Right hindlimb (tissue), 1 donor: ENCODE data around the gene SLC39A11.
A peak's percentile ranks its signal among the peaks of the same experiment; 100 is the strongest.

Source experiments
- DNase-seq: peaks from one replicate; pipeline ENCODE4 v3.0.0-alpha.2; 2018

The SLC39A11 gene

DNA sequence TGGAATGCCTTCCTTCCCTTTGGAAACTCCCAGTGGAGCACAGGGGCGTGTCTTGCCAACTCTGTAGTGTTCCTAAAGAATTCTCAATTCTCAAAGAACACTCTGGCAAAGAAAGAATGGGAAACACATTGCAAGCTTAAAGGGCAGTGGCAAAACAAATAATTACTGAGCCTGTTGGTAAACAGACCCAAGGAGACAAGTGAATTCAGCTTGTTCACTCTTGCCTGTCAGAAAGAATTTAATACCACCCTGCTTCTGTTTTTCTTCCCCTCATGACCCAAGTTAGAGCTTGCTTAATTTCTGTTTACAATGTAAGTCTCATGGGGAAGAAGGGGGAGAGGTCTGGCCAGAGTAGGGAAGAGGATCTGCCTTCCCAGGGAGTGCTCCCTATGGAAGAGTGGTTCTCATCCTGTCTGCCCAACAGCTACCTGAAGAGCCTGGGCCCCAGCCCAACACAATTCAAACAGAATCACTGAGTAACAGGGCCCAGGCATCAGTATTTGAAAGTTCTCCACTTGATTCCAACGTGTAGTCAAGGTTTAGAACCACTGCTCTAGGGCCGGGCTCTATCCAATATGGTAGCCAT lies 386.0 kb downstream of the SLC39A11 start:
- DNase-seq, result no peak

GRCh38 chr17:72705905-72706395 lies 386.5 kb downstream of the SLC39A11 start:
- no peak for DNase-seq

DNA sequence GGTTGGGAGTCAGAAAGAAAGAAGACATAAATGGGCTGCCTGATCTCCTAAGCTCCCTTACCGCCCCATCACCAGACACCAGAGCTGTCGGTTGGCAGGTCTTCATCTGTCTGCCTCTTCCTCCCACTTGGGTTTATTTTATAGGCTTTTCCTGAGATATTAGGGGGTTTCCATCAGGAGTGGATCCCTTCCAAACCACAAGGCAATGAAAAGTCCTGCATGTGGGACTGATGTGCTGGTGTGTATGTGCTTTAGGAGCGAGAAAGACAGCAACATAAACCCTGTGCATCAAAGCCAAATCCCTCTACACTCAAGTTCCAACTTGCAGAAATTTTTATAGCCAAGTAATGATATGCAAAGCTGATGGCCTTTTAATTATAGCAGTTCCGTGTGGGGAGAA lies 389.5 kb downstream of the SLC39A11 start:
- DNase-seq, result no peak

DNA sequence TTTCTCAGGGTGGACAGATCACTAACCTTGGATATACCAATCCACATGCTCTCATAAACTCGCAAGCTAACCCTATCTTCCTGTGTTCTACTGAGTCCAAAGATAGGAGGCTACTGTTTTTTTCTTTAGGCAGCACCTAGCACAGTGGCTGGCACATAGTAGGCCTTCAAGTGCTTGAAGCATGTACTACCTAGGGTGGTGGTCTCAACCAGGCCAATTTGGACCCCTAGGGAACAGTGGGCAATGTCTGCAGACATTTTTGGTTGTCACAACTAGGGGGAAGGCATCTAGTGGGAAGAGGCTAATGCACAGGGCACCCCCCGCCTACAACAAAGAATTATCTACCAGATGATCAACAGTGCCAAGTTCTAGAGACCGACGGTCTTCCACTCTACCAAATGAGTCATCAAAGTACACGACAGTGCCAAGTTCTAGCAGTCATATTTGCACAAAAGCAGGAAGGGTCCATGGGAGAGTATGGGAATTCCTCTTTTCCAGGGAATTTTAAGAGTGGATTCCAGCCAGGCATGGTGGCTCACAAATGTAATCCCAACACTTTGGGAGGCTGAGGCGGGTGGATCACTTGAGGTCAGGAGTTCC lies 390.3 kb downstream of the SLC39A11 start:
- DNase-seq, result no peak

DNA sequence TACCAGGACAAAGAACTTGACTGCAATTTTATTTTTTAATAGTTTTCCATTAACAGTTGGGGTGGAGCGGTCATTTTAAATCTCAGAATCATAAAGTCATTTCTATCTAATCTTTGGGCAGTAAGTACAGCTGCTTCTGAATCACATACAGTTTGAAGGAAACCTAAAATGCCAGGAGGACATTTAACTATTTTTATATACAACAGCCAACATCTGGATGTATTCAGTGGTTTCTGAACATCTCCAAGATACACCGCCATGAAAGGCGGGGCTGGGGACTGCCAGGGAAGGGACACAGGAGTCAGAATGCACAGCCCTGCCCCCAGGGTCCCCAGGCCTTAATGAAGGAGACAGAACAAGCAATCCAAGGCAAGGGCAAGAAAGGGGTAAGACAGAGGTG lies 392.3 kb downstream of the SLC39A11 start:
- no peak for DNase-seq

DNA sequence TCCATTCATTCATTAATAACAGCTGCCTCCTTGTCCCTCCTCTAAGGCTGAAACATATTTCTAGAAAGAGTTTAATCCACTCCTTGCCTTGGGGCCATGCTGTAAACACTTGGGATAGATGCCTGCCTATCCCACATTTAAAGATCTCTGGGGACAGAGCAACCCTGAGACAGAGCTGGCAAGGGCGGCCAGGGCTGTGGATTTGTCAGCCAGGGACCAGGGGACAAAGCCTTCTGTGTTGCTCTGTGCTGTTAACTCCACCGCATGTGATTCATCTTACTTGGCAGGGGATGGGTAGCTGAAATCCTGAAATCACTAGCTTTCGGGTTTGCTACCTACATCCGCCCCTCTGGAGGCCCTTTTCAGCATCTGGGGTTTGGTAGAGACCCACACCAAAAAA lies 392.9 kb downstream of the SLC39A11 start:
- peak; percentile 45 for DNase-seq

DNA sequence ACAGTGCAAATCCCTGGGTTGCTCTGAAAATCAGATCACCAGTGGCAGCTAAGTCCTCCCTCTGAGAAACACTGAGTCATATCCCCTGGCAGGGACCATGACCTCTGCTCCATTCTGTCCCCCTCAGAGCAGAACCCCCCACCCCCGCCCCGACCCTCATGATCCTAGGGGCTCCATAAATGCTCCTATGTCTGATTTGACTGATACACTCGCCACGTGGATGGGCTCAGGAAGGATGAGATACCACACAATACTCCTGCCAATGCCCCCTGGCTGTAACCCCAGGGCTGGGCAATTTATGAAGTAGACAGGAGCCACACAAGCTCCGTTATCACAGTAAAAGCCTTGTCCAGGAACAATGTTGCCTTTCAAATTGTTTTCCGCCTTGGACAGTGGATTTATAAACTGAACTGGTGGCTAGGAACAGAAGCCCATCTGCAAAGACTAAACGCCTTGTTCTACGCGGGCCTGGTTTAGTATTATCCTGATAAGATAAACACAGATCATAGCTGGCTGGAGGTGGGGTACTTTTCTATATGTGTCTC lies 394.8 kb downstream of the SLC39A11 start:
- DNase-seq, result no peak

GRCh38 chr17:72696721-72697120 lies 395.8 kb downstream of the SLC39A11 start:
- DNase-seq, result no peak

DNA sequence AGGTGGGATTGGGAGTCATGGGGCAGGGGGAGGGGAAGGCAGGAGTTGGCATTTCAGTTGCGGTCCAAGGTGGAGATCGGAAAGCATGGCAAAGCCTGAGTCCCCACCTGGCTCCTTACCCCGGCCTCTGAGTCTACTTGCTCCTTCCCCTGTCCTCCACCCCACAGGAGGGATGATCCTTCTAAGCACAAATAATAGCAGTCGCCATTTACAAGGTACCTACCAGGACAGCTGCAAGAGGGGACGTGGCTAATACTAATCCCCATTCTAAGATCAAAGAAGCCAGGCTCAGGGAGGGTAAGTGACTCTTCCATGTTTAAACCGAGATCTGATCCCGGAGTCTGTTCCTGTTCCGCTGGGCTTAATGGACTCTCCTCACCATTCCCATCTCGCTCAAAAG lies 396.3 kb downstream of the SLC39A11 start:
- no peak for DNase-seq

- DNase-seq, result no peak
Measured at GRCh38 chr17:72693956-72694355, 398.5 kb downstream of the SLC39A11 start.

GRCh38 chr17:72693151-72693878 lies 399.2 kb downstream of the SLC39A11 start:
- DNase-seq, result peak; percentile 44

- peak; percentile 50 for DNase-seq
Measured at GRCh38 chr17:72692676-72693075, 399.8 kb downstream of the SLC39A11 start.

DNA sequence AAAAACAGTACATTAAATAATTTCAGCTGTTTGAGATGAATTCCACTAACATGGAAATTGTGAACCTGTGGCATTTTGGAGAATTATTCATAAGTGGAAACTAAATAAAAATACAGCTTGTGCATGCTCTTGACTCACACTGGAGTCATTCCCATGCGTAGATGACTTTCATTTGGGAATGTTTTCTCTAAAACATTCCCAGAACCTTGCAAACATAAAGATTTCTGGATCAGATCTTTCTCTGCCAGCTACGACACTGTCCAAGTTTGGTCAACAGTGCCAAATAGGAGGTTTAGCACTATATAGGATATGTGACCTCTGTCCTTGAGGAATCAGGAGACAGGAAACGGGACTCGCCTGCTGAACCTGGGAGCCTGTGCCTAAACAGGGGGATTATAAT lies 400.9 kb downstream of the SLC39A11 start:
- DNase-seq, result no peak

DNA sequence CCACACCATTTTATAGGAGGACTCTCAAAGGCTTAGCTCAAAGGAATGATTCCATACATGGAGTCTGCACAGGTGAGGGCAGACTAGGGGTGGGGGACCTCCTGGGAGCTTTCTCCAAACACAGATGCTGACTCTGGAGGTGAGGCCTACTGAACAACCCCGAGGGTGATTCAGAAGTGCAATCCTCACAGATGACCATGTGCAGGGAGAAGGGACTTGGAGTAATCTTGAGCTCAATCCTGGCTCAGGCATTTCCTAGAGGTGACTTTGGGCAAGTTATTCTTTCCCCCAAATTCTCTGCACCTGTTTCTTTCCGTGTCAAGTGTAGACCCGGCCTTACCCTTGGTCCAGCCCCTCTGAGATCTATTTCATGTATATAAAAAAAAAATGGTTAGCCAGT lies 401.5 kb downstream of the SLC39A11 start:
- no peak for DNase-seq

GRCh38 chr17:72687886-72688285 lies 404.6 kb downstream of the SLC39A11 start:
- no peak for DNase-seq

- DNase-seq, result no peak
Measured at GRCh38 chr17:72684405-72685020, 408.0 kb downstream of the SLC39A11 start.

DNA sequence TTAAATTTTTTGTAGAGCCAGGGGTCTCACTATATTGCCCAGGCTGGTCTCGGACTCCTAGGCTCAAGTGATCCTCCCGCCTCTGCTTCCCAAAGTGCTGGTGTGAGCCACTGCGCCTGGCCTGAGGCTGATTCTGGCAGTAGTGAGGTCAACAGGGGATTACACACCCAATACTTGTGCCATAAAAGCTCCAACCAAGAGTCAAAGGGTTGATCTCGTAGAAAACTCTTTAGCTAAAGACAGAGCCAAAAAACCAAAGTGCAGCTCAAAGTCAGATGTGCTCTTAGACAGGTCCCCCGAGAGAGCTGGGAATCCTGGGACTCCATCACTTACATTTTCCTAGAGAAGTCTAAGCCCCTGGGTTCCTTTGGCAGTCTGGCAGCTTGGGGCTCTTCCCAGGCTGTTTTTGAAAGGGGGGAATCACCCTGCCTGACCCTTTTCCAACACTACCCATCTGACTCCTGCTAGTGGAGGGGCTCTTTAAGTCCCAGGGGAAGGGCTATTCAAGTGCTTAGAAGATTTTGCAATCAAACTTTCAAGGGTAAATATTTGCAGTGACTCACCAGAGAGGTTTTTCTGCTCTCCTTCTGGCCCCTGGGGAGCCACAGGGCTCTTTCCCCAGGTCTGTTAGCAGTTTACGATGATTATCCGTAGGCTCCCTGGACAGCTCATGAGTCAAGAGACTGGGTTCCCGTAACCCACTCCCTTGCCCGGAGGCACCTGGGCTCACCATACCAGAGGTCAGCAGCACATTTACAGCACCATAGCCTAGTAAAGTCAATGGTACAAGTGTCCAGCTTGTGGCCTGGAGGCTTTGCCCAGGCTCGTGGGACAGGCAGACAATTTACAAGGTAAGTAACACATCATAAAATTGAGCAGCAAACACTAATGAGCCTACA lies 408.7 kb downstream of the SLC39A11 start:
- no peak for DNase-seq

DNA sequence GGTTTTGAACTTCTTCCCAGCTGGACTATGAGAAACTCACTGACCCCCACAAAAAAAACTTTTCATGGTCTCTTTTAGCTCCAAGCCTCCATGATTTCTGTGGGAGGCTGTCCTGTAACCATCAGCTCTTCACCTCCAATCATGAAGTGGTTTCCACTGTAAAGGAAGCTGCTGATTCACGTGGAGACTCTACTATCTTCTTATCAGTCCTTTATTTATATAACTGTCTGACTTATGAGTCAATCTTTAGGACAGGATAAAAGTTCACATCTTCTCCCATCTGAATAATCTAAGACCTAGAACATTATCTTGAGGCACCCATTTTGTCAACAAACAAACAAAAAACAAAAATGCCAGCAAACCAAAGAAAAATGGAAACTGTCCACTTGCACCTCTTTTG lies 409.9 kb downstream of the SLC39A11 start:
- DNase-seq, result no peak

DNA sequence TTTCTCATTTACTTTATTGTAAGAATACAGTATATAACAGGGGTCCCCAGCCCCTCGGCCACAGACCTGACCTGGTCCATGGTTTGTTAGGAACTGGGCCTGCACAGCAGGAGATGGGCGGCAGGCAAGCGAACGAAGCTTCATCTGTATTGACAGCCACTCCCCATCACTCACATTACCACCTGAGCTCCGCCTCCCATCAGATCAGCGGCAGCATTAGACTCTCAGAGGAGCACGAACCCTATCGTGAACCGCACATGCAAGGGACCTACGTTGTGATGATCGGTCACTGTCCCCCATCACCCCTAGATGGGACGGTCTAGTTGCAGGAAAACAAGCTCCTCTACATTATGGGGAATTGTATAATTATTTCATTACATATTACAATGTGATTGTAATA lies 410.6 kb downstream of the SLC39A11 start:
- no peak for DNase-seq

GRCh38 chr17:72677714-72678390 lies 414.6 kb downstream of the SLC39A11 start:
- no peak for DNase-seq

- no peak for DNase-seq
Measured at GRCh38 chr17:72677108-72677507, 415.4 kb downstream of the SLC39A11 start.

- DNase-seq, result no peak
Measured at GRCh38 chr17:72672729-72673128, 419.8 kb downstream of the SLC39A11 start.
